Fibroblast of villous mesenchyme (primary cell): ENCODE data around the gene TTC39B. TPM values are rescaled to one million over a fixed set of nuclear protein-coding genes. Genes with fewer than 3 reads are reported as not detected.

ENCODE experiments used
- DNase-seq: peaks from one replicate; pipeline ENCODE4 v3.0.0-alpha.2; 2010; ENCODE audit warnings: low read depth
- H3K4me3 ChIP-seq: 2 replicates; pipeline ENCODE4 v1.5.1; 2011; ENCODE audit warnings: low read depth, mild to moderate bottlenecking, low read length
- CTCF ChIP-seq: IDR thresholded peaks from 2 replicates; pipeline ENCODE4 v1.5.1; 2012; ENCODE audit warnings: low read depth, mild to moderate bottlenecking, low read length; ENCODE audit not compliant: insufficient read depth
- small RNA-seq: library from RNA; depleted of rRNA; stranded (forward); fragments of <200 nt; gene quantifications from one replicate; pipeline ENCODE3, GENCODE V24; 2012
- total RNA-seq: library from RNA; depleted of rRNA; stranded (reverse); fragments of >200 nt; gene quantifications from 2 replicates; pipeline ENCODE4 v1.2.3, GENCODE V29; 2012

Gene TTC39B
- total RNA-seq, 1 donor = 16.0 TPM

GRCh38 chr9:15131094-15131493 is 175.9 kb downstream of the TTC39B start:
- H3K4me3 ChIP-seq = no peak overlapping the region
- TF ChIP-seq CTCF = no peak
- no peak for DNase-seq

- TF ChIP-seq CTCF = no peak
- no peak overlapping the region for H3K4me3 ChIP-seq
- DNase-seq = no peak
Observed at GRCh38 chr9:15127831-15128230, 179.2 kb downstream of the TTC39B start.

GRCh38 chr9:15121630-15122029 is 185.4 kb downstream of the TTC39B start:
- no peak overlapping the region for H3K4me3 ChIP-seq
- DNase-seq = no peak
- no peak for TF ChIP-seq CTCF

- peak overlapping the region; percentile 21 for H3K4me3 ChIP-seq
- no peak for TF ChIP-seq CTCF
- DNase-seq = no peak
Observed at GRCh38 chr9:15116130-15116580, 190.9 kb downstream of the TTC39B start.

GRCh38 chr9:15115702-15116101 is 191.3 kb downstream of the TTC39B start:
- H3K4me3 ChIP-seq = no peak overlapping the region
- no peak for DNase-seq
- TF ChIP-seq CTCF = no peak

- no peak overlapping the region for H3K4me3 ChIP-seq
- TF ChIP-seq CTCF = no peak
- DNase-seq = no peak
Observed at GRCh38 chr9:15115041-15115440, 192.0 kb downstream of the TTC39B start.

Small RNAs within 50 kb of the gene (small RNA-seq; reads per million reads assigned to genes)
- gene RNU6-559P = not detected

Other genes with a start within 250 kb of the TTC39B start
- gene SNAPC3, start 115.7 kb upstream of the TTC39B start, total RNA-seq = 40.9 and 59.6 TPM in 2 replicates
- gene PSIP1, start 203.8 kb upstream of the TTC39B start, total RNA-seq = 30.3 and 38.4 TPM in 2 replicates
- 2.2 and 2.3 TPM in 2 replicates for gene CCDC171, start 245.8 kb upstream of the TTC39B start, total RNA-seq